Measurements from ENCODE around the gene SLC27A3. TPM values are rescaled to one million over a fixed set of nuclear protein-coding genes. Genes with fewer than 3 reads are reported as not detected.

SLC27A3 gene
- total and polyA plus RNA-seq, 9 of the 15 experiments (the other 6 are each of a cell fraction or from before 2014, with no cell fraction given): 0.57 to 5.2 (median 2.8) TPM

- TF ChIP-seq ZNF395 (CRISPR knock-in tag; IDR thresholded peaks at IDR 0.05) (no peak), E4F1 (CRISPR knock-in tag; IDR thresholded peaks at IDR 0.05; ENCODE audit: borderline replicate concordance) (no peak), ZNF583 (CRISPR knock-in tag; IDR thresholded peaks at IDR 0.05) (no peak), E2F3 (CRISPR knock-in tag; IDR thresholded peaks at IDR 0.05) (no peak), GTF2F1 (IDR thresholded peaks at IDR 0.05; ENCODE audit: low read depth, low read length) (no peak), ZNF551 (CRISPR knock-in tag; IDR thresholded peaks at IDR 0.05) (no peak)
Measured at GRCh38 chr1:153770797-153771196, 4.4 kb upstream of the SLC27A3 start (continued).

GRCh38 chr1:153771261-153771660 lies 3.9 kb upstream of the SLC27A3 start:
- no peak overlapping the region for H3K27ac ChIP-seq (ENCODE audit: extremely low read depth, low read depth, low read length)
- no peak overlapping the region for H2AFZ ChIP-seq (ENCODE audit: low read depth, low read length)
- H3K79me2 ChIP-seq (ENCODE audit: control insufficient read depth, insufficient read depth, low read length): no peaks in the 10 kb centered on the region
- no peak overlapping the region for H3K4me2 ChIP-seq (ENCODE audit: insufficient read depth, low read length)
- H3K9ac ChIP-seq (ENCODE audit: insufficient read depth in 1 of 2, low read depth in 2 of 2, low read length in 2 of 2): no peak overlapping the region
- FAIRE-seq (no peak), ATAC-seq (no peak), DNase-seq (ENCODE audit: extremely low read depth in 1 of 4, low spot score in 3 of 4) (no peak)
- H3K4me1 ChIP-seq (replicated peaks in 1 of 2; ENCODE audit: control insufficient read depth in 2 of 2, insufficient read depth in 2 of 2, low read length in 2 of 2): peaks cover 0 to 24% of the 10 kb centered on the region in 2 experiments; a peak in 3 of 5 replicates
- H3K9me1 ChIP-seq (ENCODE audit: control insufficient read depth, insufficient read depth, low read length): peaks cover 4% of the 10 kb centered on the region
- ChIA-PET POLR2A (interaction anchor here (3.2 kb wide), 1 partner anchor 219 kb away, joined by 11 read pairs; the partner anchor contains the start of gene RPS27), CTCF (ENCODE audit: low intra/inter-chr PET ratio) (interaction anchor here (1.3 to 1.7 kb wide), 2 partner anchors 93 to 260 kb away, joined by 4 to 9 read pairs; partner anchors contain the start of gene NPR1)
- in situ Hi-C loops (cut with MboI) (no loop called here), intact Hi-C loops (cut with micrococcal nuclease) (loop anchor here (5.0 to 10.0 kb wide), 2 partner anchors 94 to 256 kb away; partner anchors contain the start of gene NPR1)
- no TSS peak for BruUV-seq (replicated peaks)
- H3K9me3 ChIP-seq (replicated peaks; ENCODE audit: control insufficient read depth, insufficient read depth, low read depth, low read length): no peaks in the 10 kb centered on the region
- no peak for TF ChIP-seq GMEB1 (CRISPR knock-in tag; IDR thresholded peaks at IDR 0.05)
- TF ChIP-seq NCOA6 (IDR thresholded peaks at IDR 0.05): no peak
- no peak for TF ChIP-seq ZNF830 (CRISPR knock-in tag; IDR thresholded peaks at IDR 0.05)
- no peak for TF ChIP-seq OTX1 (CRISPR knock-in tag; IDR thresholded peaks at IDR 0.05)
- TF ChIP-seq KLF16 (IDR thresholded peaks at IDR 0.05): no peak
- TF ChIP-seq EZH2 (IDR thresholded peaks at IDR 0.05; ENCODE audit: borderline replicate concordance, low read depth, low read length): no peak
- no peaks in the 10 kb centered on the region for H3K27me3 ChIP-seq (ENCODE audit: control insufficient read depth in 2 of 2, insufficient read depth in 2 of 2, low read length in 2 of 2)
- H3K36me3 ChIP-seq (ENCODE audit: control insufficient read depth, insufficient read depth, low read length): peaks cover 48% of the 10 kb centered on the region
- H4K20me1 ChIP-seq (replicated peaks; ENCODE audit: control insufficient read depth, insufficient read depth, low read length): no peaks in the 10 kb centered on the region
- 81% methylated on average over 2 of the region's 2 CpGs for WGBS (ENCODE audit: insufficient coverage, low coverage, missing lambda C conversion rate)
- H3K4me3 ChIP-seq: no peak overlapping the region

Measured in K562 (cell line).